LNCaP clone FGC (cell line): ENCODE data around the gene ZNF618.

Experiments
- DNase-seq: peaks from one replicate; pipeline ENCODE4 v3.0.0-alpha.2; 2011; ENCODE audit warnings: low read depth
- H3K4me3 ChIP-seq: 2 replicates; pipeline ENCODE4 v1.5.1; 2011; ENCODE audit warnings: mild to moderate bottlenecking, low read depth, low read length, control low read depth
- TF ChIP-seq, protein P1 (sequence below): IDR thresholded peaks from 2 replicates; pipeline ENCODE4 v1.5.1; 2012; ENCODE audit warnings: mild to moderate bottlenecking; ENCODE audit not compliant: control insufficient read depth, insufficient read depth; ENCODE audit errors: extremely low read depth

ZNF618 gene

DNA sequence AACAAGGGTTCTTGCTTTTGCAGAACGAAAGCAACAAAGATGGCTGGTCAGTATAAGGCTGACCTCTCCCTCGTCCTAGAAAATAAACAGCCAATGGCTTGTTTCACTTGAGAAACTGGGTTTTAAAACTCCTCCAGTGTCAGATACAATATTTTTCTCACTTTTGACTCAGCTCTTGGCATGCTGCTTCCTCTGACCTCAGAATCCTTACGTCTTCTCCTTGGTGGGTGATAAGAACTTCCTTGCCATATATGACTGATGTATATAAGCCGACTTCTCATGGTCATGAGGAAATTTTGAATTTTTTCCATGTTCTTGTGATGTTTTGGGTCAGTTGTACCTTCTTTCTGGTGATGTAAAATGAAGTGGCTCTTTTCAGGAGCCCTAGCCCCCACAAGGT lies 3.8 kb downstream of the ZNF618 start:
- TF ChIP-seq, protein P1, sequence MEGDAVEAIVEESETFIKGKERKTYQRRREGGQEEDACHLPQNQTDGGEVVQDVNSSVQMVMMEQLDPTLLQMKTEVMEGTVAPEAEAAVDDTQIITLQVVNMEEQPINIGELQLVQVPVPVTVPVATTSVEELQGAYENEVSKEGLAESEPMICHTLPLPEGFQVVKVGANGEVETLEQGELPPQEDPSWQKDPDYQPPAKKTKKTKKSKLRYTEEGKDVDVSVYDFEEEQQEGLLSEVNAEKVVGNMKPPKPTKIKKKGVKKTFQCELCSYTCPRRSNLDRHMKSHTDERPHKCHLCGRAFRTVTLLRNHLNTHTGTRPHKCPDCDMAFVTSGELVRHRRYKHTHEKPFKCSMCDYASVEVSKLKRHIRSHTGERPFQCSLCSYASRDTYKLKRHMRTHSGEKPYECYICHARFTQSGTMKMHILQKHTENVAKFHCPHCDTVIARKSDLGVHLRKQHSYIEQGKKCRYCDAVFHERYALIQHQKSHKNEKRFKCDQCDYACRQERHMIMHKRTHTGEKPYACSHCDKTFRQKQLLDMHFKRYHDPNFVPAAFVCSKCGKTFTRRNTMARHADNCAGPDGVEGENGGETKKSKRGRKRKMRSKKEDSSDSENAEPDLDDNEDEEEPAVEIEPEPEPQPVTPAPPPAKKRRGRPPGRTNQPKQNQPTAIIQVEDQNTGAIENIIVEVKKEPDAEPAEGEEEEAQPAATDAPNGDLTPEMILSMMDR, result no peak
- DNase-seq, result no peak
- H3K4me3 ChIP-seq, result no peak overlapping the region

GRCh38 chr9:113882181-113882580 lies 6.1 kb downstream of the ZNF618 start:
- TF ChIP-seq, protein P1, result no peak
- no peak for DNase-seq
- no peak overlapping the region for H3K4me3 ChIP-seq

DNA sequence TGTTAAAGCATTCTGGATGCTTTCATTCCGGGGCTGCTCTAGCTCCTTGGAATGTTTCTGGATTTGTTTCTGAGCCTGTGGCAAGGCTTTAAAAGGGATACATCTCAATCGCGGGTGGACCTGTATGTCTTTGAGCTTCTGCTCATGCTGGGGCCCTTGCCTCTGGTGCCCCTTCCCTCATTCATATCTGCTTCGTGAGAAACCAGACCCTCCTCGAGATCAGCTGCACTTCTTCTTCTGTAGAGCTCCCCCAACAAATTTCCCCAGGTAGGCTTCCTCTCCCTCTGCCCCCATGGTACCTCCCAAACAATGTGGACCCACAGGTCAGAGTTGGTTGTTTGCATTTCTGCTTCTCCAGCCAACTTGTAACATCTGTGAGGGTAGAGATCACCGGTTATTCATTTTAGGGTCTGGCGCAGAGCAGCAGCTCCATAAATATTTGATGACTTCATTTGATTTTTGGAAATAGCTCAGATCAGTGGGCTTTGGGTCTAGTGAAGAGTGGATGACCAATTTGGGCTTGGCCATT lies 6.6 kb downstream of the ZNF618 start:
- no peak for DNase-seq
- TF ChIP-seq, protein P1, result no peak
- no peak overlapping the region for H3K4me3 ChIP-seq

- no peak overlapping the region for H3K4me3 ChIP-seq
- no peak for DNase-seq
- TF ChIP-seq, protein P1, result no peak
These were observed 9.3 kb downstream of the ZNF618 start for GRCh38 chr9:113885183-113886025.

GRCh38 chr9:113886026-113886369 lies 9.9 kb downstream of the ZNF618 start:
- DNase-seq, result no peak
- TF ChIP-seq, protein P1, result no peak
- no peak overlapping the region for H3K4me3 ChIP-seq

- TF ChIP-seq, protein P1, result no peak
- no peak overlapping the region for H3K4me3 ChIP-seq
- no peak for DNase-seq
These were observed 10.4 kb downstream of the ZNF618 start for GRCh38 chr9:113886466-113886865.
